ENCODE data around the gene ESAM. TPM values are rescaled to one million over a fixed set of nuclear protein-coding genes. Genes with fewer than 3 reads are reported as not detected.

The ESAM gene
- polyA plus RNA-seq, 1 donor (not counting 4 experiments of a cell fraction or from before 2014, with no cell fraction given) = 0.04 TPM

GRCh38 chr11:124712392-124712791, 49.7 kb downstream of the ESAM start:
- no peak for FAIRE-seq
- H3K4me3 ChIP-seq (ENCODE audit: control insufficient read depth in 2 of 3, extremely low read depth in 1 of 3, insufficient read depth in 2 of 3, low read depth in 1 of 3, low read length in 3 of 3) = no peak overlapping the region

GRCh38 chr11:124707829-124708228, 54.3 kb downstream of the ESAM start:
- Histone ChIP-seq H3K27ac (ENCODE audit: control insufficient read depth, insufficient read depth, low read length) (no peak overlapping the region), H3K4me1 (ENCODE audit: control insufficient read depth, extremely low read depth, insufficient read depth, low read length) (no peaks in the 10 kb centered on the region), H4K20me1 (ENCODE audit: control insufficient read depth, extremely low read depth, insufficient read depth, low read length) (no peaks in the 10 kb centered on the region), H3K9me3 (ENCODE audit: control insufficient read depth, low read depth, low read length) (no peaks in the 10 kb centered on the region), H2AFZ (ENCODE audit: control insufficient read depth, low read length) (peak overlapping the region; percentile 10), H3K79me2 (ENCODE audit: control insufficient read depth, insufficient read depth, low read length) (no peaks in the 10 kb centered on the region), H3K4me3 (ENCODE audit: control insufficient read depth in 2 of 3, extremely low read depth in 1 of 3, insufficient read depth in 2 of 3, low read depth in 1 of 3, low read length in 3 of 3) (no peak overlapping the region), H3K36me3 (ENCODE audit: control insufficient read depth in 2 of 2, extremely low read depth in 1 of 2, insufficient read depth in 2 of 2, low read length in 2 of 2) (no peaks in the 10 kb centered on the region), H3K9me1 (ENCODE audit: control insufficient read depth, extremely low read depth, insufficient read depth, low read length) (no peaks in the 10 kb centered on the region), H3K27me3 (ENCODE audit: control insufficient read depth, extremely low read depth, insufficient read depth, low read length) (no peaks in the 10 kb centered on the region), H3K4me2 (ENCODE audit: control insufficient read depth, extremely low read depth, insufficient read depth, low read depth, low read length) (no peak overlapping the region), H3K9ac (ENCODE audit: control insufficient read depth, extremely low read depth, insufficient read depth, low read length) (no peak overlapping the region)
- dilution Hi-C loops (cut with MboI; ENCODE audit: extremely low pct_ligation_motif_present, low sequenced_read_pairs) = no loop called here
- DNase-seq (ENCODE audit: low read depth, low spot score) (no peak), FAIRE-seq (no peak)
- TF ChIP-seq CTCF (optimal IDR thresholded peaks at IDR 0.05 in 1 of 3, IDR thresholded peaks at IDR 0.05 in 1 of 3, conservative IDR thresholded peaks at IDR 0.05 in 1 of 3; ENCODE audit: extremely low read depth in 1 of 3, insufficient read depth in 2 of 3, low read length in 3 of 3) (no peak), EZH2 (IDR thresholded peaks at IDR 0.05; ENCODE audit: low read length) (no peak)

More at GRCh38 chr11:124712392-124712791, 49.7 kb downstream of the ESAM start:
- Histone ChIP-seq H3K4me1 (ENCODE audit: control insufficient read depth, extremely low read depth, insufficient read depth, low read length) (peaks cover 16% of the 10 kb centered on the region), H3K79me2 (ENCODE audit: control insufficient read depth, insufficient read depth, low read length) (no peaks in the 10 kb centered on the region), H3K27ac (ENCODE audit: control insufficient read depth, insufficient read depth, low read length) (no peak overlapping the region), H3K9me3 (ENCODE audit: control insufficient read depth, low read depth, low read length) (no peaks in the 10 kb centered on the region), H3K4me2 (ENCODE audit: control insufficient read depth, extremely low read depth, insufficient read depth, low read depth, low read length) (no peak overlapping the region), H3K9ac (ENCODE audit: control insufficient read depth, extremely low read depth, insufficient read depth, low read length) (no peak overlapping the region), H3K27me3 (ENCODE audit: control insufficient read depth, extremely low read depth, insufficient read depth, low read length) (no peaks in the 10 kb centered on the region), H3K36me3 (ENCODE audit: control insufficient read depth in 2 of 2, extremely low read depth in 1 of 2, insufficient read depth in 2 of 2, low read length in 2 of 2) (no peaks in the 10 kb centered on the region), H3K9me1 (ENCODE audit: control insufficient read depth, extremely low read depth, insufficient read depth, low read length) (no peaks in the 10 kb centered on the region), H2AFZ (ENCODE audit: control insufficient read depth, low read length) (no peak overlapping the region), H4K20me1 (ENCODE audit: control insufficient read depth, extremely low read depth, insufficient read depth, low read length) (no peaks in the 10 kb centered on the region)
- TF ChIP-seq EZH2 (IDR thresholded peaks at IDR 0.05; ENCODE audit: low read length) (no peak), CTCF (optimal IDR thresholded peaks at IDR 0.05 in 1 of 3, IDR thresholded peaks at IDR 0.05 in 1 of 3, conservative IDR thresholded peaks at IDR 0.05 in 1 of 3; ENCODE audit: extremely low read depth in 1 of 3, insufficient read depth in 2 of 3, low read length in 3 of 3) (no peak)
- DNase-seq (ENCODE audit: low read depth, low spot score) = no peak
- dilution Hi-C loops (cut with MboI; ENCODE audit: extremely low pct_ligation_motif_present, low sequenced_read_pairs) = no loop called here

Other genes starting within 250 kb of the ESAM start
- not detected in 3 replicates for gene OR8B12, start 218.6 kb downstream of the ESAM start, polyA plus RNA-seq
- not detected in 3 replicates for gene OR8A1, start 192.3 kb downstream of the ESAM start, polyA plus RNA-seq
- gene PANX3, start 150.9 kb downstream of the ESAM start, polyA plus RNA-seq = not detected in 3 replicates
- gene TBRG1, start 139.4 kb downstream of the ESAM start, polyA plus RNA-seq = 28.5 to 40.2 TPM (median 32.6 TPM) in 3 replicates
- gene SIAE, start 88.6 kb downstream of the ESAM start, polyA plus RNA-seq = 16.2 to 44.7 TPM (median 26.6 TPM) in 3 replicates
- gene SPA17, start 88.4 kb downstream of the ESAM start, polyA plus RNA-seq = 10.0 to 19.5 TPM (median 16.8 TPM) in 3 replicates
- gene NRGN, start 22.3 kb downstream of the ESAM start, polyA plus RNA-seq = 0.37 to 3.3 TPM (median 0.97 TPM) in 3 replicates
- gene VSIG2, start 10.0 kb downstream of the ESAM start, polyA plus RNA-seq = 0.08 TPM in 1 of 3 replicates, not detected in the others
- 2.9 to 6.6 TPM (median 3.6 TPM) in 3 replicates for gene MSANTD2, start 38.1 kb upstream of the ESAM start, polyA plus RNA-seq
- 13.6 to 19.2 TPM (median 17.0 TPM) in 3 replicates for gene ROBO3, start 103.1 kb upstream of the ESAM start, polyA plus RNA-seq
- gene ROBO4, start 135.6 kb upstream of the ESAM start, polyA plus RNA-seq = 0.94 to 2.3 TPM (median 0.98 TPM) in 3 replicates
- not detected in 3 replicates for gene HEPN1, start 157.0 kb upstream of the ESAM start, polyA plus RNA-seq
- gene HEPACAM, start 173.8 kb upstream of the ESAM start, polyA plus RNA-seq = not detected in 3 replicates
- gene CCDC15, start 191.9 kb upstream of the ESAM start, polyA plus RNA-seq = 0.77 to 2.0 TPM (median 1.4 TPM) in 3 replicates